Measurements from ENCODE around the gene GPR149.

DNA sequence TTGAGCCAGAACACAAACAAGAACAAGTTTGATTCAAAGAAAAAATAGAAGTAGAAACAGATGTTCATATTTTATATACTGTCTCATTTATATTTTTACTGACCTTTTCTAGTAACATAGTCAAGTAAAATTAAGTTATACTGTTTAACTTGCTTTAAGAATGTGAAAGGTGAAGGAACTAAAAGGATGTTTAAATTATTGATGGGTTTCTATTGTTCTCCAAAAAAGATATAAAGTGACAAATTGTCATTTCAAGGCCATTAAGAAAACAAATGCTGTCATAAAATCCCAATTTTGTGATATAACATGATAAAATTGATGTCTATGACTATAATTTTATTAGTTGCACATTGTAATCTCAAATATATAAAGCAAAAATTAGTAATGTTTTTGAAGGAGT is 7.3 kb downstream of the GPR149 start:
- TF ChIP-seq EZH2phosphoT487 (conservative IDR thresholded peaks at IDR 0.05; ENCODE audit: low read length) (no peak), CTCF (IDR thresholded peaks at IDR 0.05; ENCODE audit: insufficient read depth, low read length, poor library complexity, severe bottlenecking) (no peak)

Measured in SU-DHL-6 (cell line).